Muscle of leg (tissue), 16 donors: ENCODE measurements around the gene KCNN1. TPM values are rescaled to one million over a fixed set of nuclear protein-coding genes. Genes with fewer than 3 reads are reported as not detected.
"Not testable (repeated sequence)": the region's sequence is repeated elsewhere in the genome, so short reads cannot be mapped to it uniquely, and the experiment has no call there.

Experiments used
- DNase-seq: peaks from one replicate; pipeline ENCODE4 v3.0.0; 2013
- H3K27ac ChIP-seq: one replicate; pipeline ENCODE4 v1.5.1; 2013; ENCODE audit warnings: mild to moderate bottlenecking, low read length, control low read depth
- H3K27me3 ChIP-seq: one replicate; pipeline ENCODE4 v1.6.1; 2013; ENCODE audit warnings: low read length; ENCODE audit not compliant: control insufficient read depth, insufficient read depth
- H3K36me3 ChIP-seq: one replicate; pipeline ENCODE4 v1.6.1; 2013; ENCODE audit warnings: low read length; ENCODE audit not compliant: control insufficient read depth, insufficient read depth
- H3K4me1 ChIP-seq: one replicate; pipeline ENCODE4 v1.6.1; 2013; ENCODE audit warnings: low read length; ENCODE audit not compliant: control insufficient read depth, insufficient read depth
- H3K4me3 ChIP-seq: one replicate; pipeline ENCODE4 v1.5.1; 2013; ENCODE audit warnings: low read length, control low read depth
- H3K9me3 ChIP-seq: replicated peaks from 2 replicates; pipeline ENCODE4 v1.6.1; 2013; ENCODE audit warnings: low read depth, low read length; ENCODE audit not compliant: control insufficient read depth
- WGBS: methylation state at CpG from one replicate; pipeline ENCODE4 v1.1.5; 2013; ENCODE audit warnings: missing lambda C conversion rate; ENCODE audit not compliant: insufficient coverage; 5-methylcytosine and 5-hydroxymethylcytosine counted together
- long read RNA-seq, 11 donors: transcript quantifications; one replicate each; lab custom pipeline, GENCODE V29; 2026
- polyA plus RNA-seq, 8 donors: library from polyadenylated mRNA; unstranded; fragments of 120-200 nt; gene quantifications; one replicate each; pipeline versions ENCODE4 v1.2.1 to v1.2.3, GENCODE V29; 2013; ENCODE audit warnings: inconsistent platforms in 1 of 8, low replicate concordance in 1 of 8; ENCODE audit not compliant: insufficient read length in 8 of 8, insufficient read depth in 1 of 8
- total RNA-seq: library from RNA; stranded (reverse); fragments of 120-200 nt; gene quantifications from one replicate; pipeline ENCODE4 v1.2.4, GENCODE V29; 2013

The KCNN1 gene
- 1.2 TPM for total RNA-seq
- 1 to 10 TPM in 7 of 8 donors, under 1 TPM in 1; 0.65 to 2.5 (median 1.4) TPM for polyA plus RNA-seq
- long read RNA-seq, donor 1: 0 reads
- long read RNA-seq, donor 2: 0 reads
- long read RNA-seq, donor 3: 0 reads
- long read RNA-seq, donor 4: 0 reads
- long read RNA-seq, donor 5, partial matches to known transcripts: 0 of 1 reads
- long read RNA-seq, donor 5, other reads (novel, unspliced or antisense): 0 of 1 reads
- long read RNA-seq, donor 6: 0 reads
- long read RNA-seq, donor 7: 0 reads
- long read RNA-seq, donor 8: 0 reads
- long read RNA-seq, donor 9: 0 reads
- long read RNA-seq, donor 10: 0 reads
- long read RNA-seq, donor 11: 0 reads

DNA sequence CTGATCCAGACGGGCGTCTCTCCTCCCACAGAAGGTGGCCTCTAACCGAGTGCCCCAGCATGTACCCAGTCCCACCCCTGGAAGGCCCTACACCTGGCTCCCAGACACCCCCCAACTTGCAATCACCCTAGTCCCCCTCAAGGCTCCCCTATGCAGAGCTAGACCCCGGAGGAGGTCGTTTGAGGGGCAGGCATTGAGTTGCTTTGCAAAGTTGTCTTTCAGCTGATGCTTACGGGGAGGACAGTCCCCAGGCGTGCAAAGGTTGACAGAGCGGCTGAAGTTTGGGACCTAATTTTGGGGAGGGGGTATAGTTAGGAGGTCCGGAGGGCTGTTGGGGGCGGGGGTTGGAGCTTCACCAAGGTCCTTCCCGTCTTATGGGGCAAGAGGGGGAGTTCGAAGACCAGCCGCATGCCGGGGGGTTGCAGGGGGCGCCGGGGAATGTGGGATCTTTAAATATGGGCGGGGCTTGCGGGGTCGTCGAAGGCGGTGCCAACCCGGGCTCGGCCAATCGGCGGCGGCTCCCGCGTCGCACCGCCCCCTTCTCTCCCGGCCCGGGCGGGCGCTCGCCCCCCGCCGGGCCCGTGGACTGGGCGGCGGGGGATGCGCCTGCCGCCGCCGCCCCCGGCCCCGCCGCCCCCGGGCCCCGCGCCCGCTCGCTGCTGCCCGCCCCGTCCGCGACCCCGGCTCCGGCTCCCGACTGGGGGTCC lies at the start of gene KCNN1:
KCNN1 (plus strand) TSS at position 558 of the 707 bp plus-strand sequence. CDS start 6,782 bp downstream, outside the sequence.
- Histone ChIP-seq H3K4me1 (peaks cover 18% of the 10 kb centered on the region), H3K9me3 (no peaks in the 10 kb centered on the region), H3K4me3 (peak within 1 kb of the TSS; percentile 37), H3K27ac (no peak within 1 kb of the TSS), H3K36me3 (no peaks in the 10 kb centered on the region), H3K27me3 (peaks cover 42% of the 10 kb centered on the region)
- WGBS: 2% methylated on average over 29 of the region's 59 CpGs
- peak; percentile 47 for DNase-seq

DNA sequence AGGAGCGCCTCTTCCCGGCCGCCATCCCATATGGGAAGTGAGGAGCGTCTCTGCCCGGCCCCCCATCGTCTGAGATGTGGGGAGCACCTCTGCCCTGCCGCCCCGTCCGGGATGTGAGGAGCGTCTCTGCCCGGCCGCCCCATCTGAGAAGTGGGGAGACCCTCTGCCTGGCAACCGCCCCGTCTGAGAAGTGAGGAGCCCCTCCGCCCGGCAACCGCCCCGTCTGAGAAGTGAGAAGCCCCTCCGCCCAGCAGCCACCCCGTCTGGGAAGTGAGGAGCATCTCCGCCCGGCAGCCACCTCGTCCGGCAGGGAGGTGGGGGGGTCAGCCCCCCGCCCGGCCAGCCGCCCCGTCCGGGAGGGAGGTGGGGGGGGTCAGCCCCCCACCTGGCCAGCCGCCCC lies 48.8 kb upstream of the KCNN1 start:
- not testable (repeated sequence) for H3K4me3 ChIP-seq, H3K27me3 ChIP-seq, H3K4me1 ChIP-seq, H3K9me3 ChIP-seq, H3K36me3 ChIP-seq, H3K27ac ChIP-seq, DNase-seq
- WGBS: 91% methylated on average over 6 of the region's 30 CpGs

GRCh38 chr19:17919122-17919521 lies 47.8 kb upstream of the KCNN1 start:
- not testable (repeated sequence) for H3K9me3 ChIP-seq, H3K36me3 ChIP-seq, H3K4me3 ChIP-seq, DNase-seq, H3K27me3 ChIP-seq, H3K4me1 ChIP-seq, H3K27ac ChIP-seq
- no CpG with 5 or more reads among the region's 5 CpGs for WGBS

DNA sequence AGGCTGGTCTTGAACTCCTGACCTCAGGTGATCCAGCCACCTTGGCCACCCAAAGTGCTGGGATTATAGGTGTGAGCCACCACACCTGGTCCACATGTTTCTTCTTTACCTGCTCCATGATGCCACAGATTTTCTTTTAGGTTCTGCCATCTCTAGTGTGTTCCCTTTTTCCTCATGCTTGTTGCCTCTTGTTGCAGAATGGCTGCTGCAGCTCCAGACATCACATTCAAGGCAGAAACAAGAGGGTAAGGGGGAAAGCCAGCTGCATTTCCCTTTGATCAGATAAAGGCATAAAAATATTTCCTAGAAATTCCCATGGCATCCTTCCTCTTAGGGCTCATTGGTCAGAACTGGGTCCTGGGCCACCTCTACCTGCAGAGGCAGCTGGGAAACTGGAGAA lies 46.4 kb upstream of the KCNN1 start:
- no peaks in the 10 kb centered on the region for H3K36me3 ChIP-seq

GRCh38 chr19:17922138-17922537 lies 44.8 kb upstream of the KCNN1 start:
- no peaks in the 10 kb centered on the region for H3K36me3 ChIP-seq
- 63% methylated on average over 1 of the region's 3 CpGs for WGBS
- no peaks in the 10 kb centered on the region for H3K9me3 ChIP-seq
- no peaks in the 10 kb centered on the region for H3K27me3 ChIP-seq
- no peak overlapping the region for H3K27ac ChIP-seq
- DNase-seq: no peak
- H3K4me3 ChIP-seq: no peak overlapping the region
- H3K4me1 ChIP-seq: no peaks in the 10 kb centered on the region

More for the DNA sequence above, 46.4 kb upstream of the KCNN1 start:
- no peak for DNase-seq
- no peak overlapping the region for H3K4me3 ChIP-seq
- no peak overlapping the region for H3K27ac ChIP-seq
- no peaks in the 10 kb centered on the region for H3K9me3 ChIP-seq
- no peaks in the 10 kb centered on the region for H3K27me3 ChIP-seq
- no peaks in the 10 kb centered on the region for H3K4me1 ChIP-seq

- no peak for DNase-seq
- H3K36me3 ChIP-seq: no peaks in the 10 kb centered on the region
- H3K9me3 ChIP-seq: no peaks in the 10 kb centered on the region
- WGBS: 82% methylated on average over 3 of the region's 4 CpGs
- H3K4me3 ChIP-seq: no peak overlapping the region
- no peak overlapping the region for H3K27ac ChIP-seq
- H3K27me3 ChIP-seq: no peaks in the 10 kb centered on the region
- no peaks in the 10 kb centered on the region for H3K4me1 ChIP-seq
Observed at GRCh38 chr19:17926044-17926443, 40.9 kb upstream of the KCNN1 start.

DNA sequence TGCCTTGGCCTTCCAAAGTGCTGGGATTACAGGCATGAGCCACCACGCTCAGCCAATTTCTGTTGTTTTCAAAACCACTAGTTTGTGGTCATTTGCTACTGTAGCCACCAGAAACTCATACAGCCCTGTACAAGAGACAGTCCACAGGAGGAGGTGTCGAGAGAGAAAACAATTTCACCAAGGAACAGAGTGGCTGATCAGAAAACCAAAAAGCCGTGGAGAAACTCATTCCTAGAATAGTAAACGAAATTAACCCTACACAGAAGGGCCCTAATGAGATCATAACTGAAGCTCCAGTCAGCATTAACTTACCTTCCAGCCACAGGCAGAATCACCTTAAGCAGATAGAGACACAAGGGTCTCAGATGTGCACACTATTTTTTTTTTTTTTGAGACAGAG lies 37.9 kb upstream of the KCNN1 start:
- Histone ChIP-seq H3K4me1 (peaks cover 16% of the 10 kb centered on the region), H3K9me3 (no peaks in the 10 kb centered on the region), H3K27me3 (no peaks in the 10 kb centered on the region), H3K27ac (no peak overlapping the region), H3K4me3 (no peak overlapping the region), H3K36me3 (no peaks in the 10 kb centered on the region)
- 55% methylated on average over 3 of the region's 4 CpGs for WGBS
- DNase-seq: no peak

DNA sequence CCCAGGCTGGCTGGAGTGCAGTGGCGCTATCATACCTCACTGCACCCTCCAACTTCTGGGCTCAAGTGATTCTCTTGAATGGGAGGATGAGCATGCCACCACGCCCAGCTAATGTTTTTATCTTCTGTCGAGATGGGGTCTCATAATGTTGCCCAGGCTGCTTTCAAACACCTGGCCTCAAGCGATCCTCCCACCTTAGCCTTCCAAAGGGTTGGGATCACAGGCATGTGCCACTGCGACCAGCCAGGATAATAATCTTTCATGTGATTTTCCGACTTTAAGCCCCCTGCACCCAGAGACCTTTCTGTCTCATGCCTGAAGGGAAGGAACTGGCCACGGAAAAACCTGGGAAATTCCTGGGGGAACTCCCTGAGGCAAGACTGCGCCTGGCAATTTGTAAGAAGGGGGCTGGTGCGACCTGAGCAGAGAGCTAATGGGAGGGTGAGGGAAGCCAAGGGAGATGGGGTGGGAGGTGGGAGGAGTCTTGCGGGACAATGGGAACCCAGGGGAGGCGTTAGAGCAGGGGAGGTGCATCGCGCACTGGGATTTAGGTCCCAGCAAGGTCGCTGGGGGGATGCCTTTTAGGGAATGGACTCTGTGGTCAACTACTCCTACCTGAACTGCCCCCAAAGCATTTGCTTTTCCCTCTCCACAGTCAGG lies 35.2 kb upstream of the KCNN1 start:
- 29% methylated on average over 6 of the region's 14 CpGs for WGBS
- H3K9me3 ChIP-seq: no peaks in the 10 kb centered on the region
- H3K4me1 ChIP-seq: peaks cover 16% of the 10 kb centered on the region
- no peak for DNase-seq
- no peaks in the 10 kb centered on the region for H3K27me3 ChIP-seq
- H3K4me3 ChIP-seq: peak overlapping the region; percentile 81
- H3K27ac ChIP-seq: peak overlapping the region; percentile 79
- H3K36me3 ChIP-seq: peaks cover 4% of the 10 kb centered on the region

DNA sequence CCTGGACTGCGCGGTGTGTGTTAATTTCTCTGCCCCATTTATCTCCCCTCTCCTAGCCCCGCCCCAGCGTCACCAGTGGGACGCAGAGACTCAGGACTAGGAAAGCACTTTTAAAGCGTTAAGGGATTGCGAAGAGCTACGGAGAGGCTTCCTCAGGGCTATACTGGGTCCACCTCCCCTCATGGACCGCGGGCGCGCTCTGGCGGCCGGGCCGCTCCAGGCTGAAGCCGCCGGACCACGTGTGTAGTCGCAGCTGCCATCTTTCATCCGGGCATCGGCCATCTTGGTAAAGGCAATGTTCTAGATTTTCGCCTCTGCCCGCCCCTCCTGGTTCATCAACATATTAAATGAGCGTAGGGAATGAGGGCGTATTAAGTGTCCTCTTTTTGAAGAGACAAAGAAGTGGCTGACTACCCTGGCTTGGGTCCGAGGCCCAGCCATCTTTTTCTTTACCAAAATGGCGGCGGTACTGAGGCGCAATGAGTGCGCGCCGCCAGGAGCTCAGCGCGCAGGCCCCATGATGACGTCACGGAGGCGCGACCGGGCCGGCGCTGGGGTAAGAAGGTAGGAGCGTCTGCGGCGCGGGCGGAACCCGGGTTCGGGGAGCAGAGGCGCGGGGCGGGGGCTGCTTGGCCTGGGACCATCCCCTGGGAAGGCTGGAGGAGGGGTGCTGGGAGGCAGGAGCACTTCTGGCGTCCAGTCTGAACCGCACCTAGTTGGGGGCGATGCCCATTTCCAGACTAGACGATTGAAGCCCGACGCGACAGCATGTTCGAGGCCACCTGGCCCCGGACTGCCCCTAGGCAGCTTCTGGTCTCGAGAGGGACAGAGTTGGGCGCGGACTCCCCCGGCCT lies 34.2 kb upstream of the KCNN1 start, which contains the start of gene CCDC124:
CCDC124 (plus strand) TSS at position 531 of the 854 bp plus-strand sequence. CDS start 3,406 bp downstream, outside the sequence.
- peak within 1 kb of the TSS; percentile 79 for H3K27ac ChIP-seq
- H3K27me3 ChIP-seq: no peaks in the 10 kb centered on the region
- peaks cover 10% of the 10 kb centered on the region for H3K36me3 ChIP-seq
- WGBS: under 1% methylated on average over 44 of the region's 64 CpGs
- peaks cover 16% of the 10 kb centered on the region for H3K4me1 ChIP-seq
- H3K4me3 ChIP-seq: peak within 1 kb of the TSS; percentile 81
- DNase-seq: peak; percentile 97
- H3K9me3 ChIP-seq: no peaks in the 10 kb centered on the region
